ENCODE results near the gene OGFOD3.

- TF ChIP-seq CTCF (IDR thresholded peaks at IDR 0.05) (no peak), EZH2 (IDR thresholded peaks at IDR 0.05; ENCODE audit: borderline replicate concordance, insufficient read depth, low read depth, low read length, poor library complexity, severe bottlenecking) (no peak)
Observed at GRCh38 chr17:82400206-82400605, 18.2 kb downstream of the OGFOD3 start.
